ENCODE data around the gene GAL3ST2. TPM values are rescaled to one million over a fixed set of nuclear protein-coding genes. Genes with fewer than 3 reads are reported as not detected.

Gene GAL3ST2
- total RNA-seq, 1 donor from 2014 or later, result not detected

- no peak for DNase-seq (ENCODE audit: low read depth in 2 of 2)
Measured at GRCh38 chr2:241843321-241844065, 66.9 kb downstream of the GAL3ST2 start.

GRCh38 chr2:241844066-241844728, 67.6 kb downstream of the GAL3ST2 start:
- DNase-seq (ENCODE audit: low read depth in 2 of 2), result peak; percentile 51 to 62

- DNase-seq (ENCODE audit: low read depth in 2 of 2), result no peak
Measured at GRCh38 chr2:241844831-241845578, 68.4 kb downstream of the GAL3ST2 start.

GRCh38 chr2:241846406-241846805, 69.8 kb downstream of the GAL3ST2 start:
- no peak for DNase-seq (ENCODE audit: low read depth in 2 of 2)

GRCh38 chr2:241848761-241849615, 72.4 kb downstream of the GAL3ST2 start:
- no peak for DNase-seq (ENCODE audit: low read depth in 2 of 2)

- no peak for DNase-seq (ENCODE audit: low read depth in 2 of 2)
Measured at GRCh38 chr2:241849616-241850543, 73.3 kb downstream of the GAL3ST2 start.

- no peak for DNase-seq (ENCODE audit: low read depth in 2 of 2)
Measured at GRCh38 chr2:241850544-241851324, 74.1 kb downstream of the GAL3ST2 start.

GRCh38 chr2:241851325-241852115, 74.9 kb downstream of the GAL3ST2 start:
- DNase-seq (ENCODE audit: low read depth in 2 of 2), result no peak

- no peak for DNase-seq (ENCODE audit: low read depth in 2 of 2)
Measured at GRCh38 chr2:241852116-241852980, 75.7 kb downstream of the GAL3ST2 start.

- no peak for DNase-seq (ENCODE audit: low read depth in 2 of 2)
Measured at GRCh38 chr2:241852981-241853631, 76.5 kb downstream of the GAL3ST2 start.

Other genes with a start within 250 kb of the GAL3ST2 start
- 32.0 and 71.7 TPM in 2 replicates for gene BOK, start 218.1 kb upstream of the GAL3ST2 start, total RNA-seq
- gene THAP4, start 139.7 kb upstream of the GAL3ST2 start, total RNA-seq, result 36.5 and 44.8 TPM in 2 replicates
- gene ATG4B, start 139.1 kb upstream of the GAL3ST2 start, total RNA-seq, result 32.6 and 74.8 TPM in 2 replicates
- 30.0 and 45.7 TPM in 2 replicates for gene DTYMK, start 90.0 kb upstream of the GAL3ST2 start, total RNA-seq
- gene ING5, start 74.8 kb upstream of the GAL3ST2 start, total RNA-seq, result 16.7 and 27.4 TPM in 2 replicates
- gene D2HGDH, start 42.2 kb upstream of the GAL3ST2 start, total RNA-seq, result 10.9 and 15.0 TPM in 2 replicates
- 0.13 TPM in 1 of 2 replicates, not detected in the other for gene NEU4, start 32.4 kb downstream of the GAL3ST2 start, total RNA-seq
- under 0.01 TPM in 1 of 2 replicates, not detected in the other for gene PDCD1, start 82.1 kb downstream of the GAL3ST2 start, total RNA-seq
- not detected in 2 replicates for gene RTP5, start 92.9 kb downstream of the GAL3ST2 start, total RNA-seq

All from dermis microvascular lymphatic vessel endothelial cell (primary cell).